ENCODE results near the gene AAMDC.

GRCh38 chr11:77820565-77821348 is at the start of gene AAMDC, which contains the start of gene RSF1:
- peak; percentile 90 for TF ChIP-seq TAF1 (IDR thresholded peaks at IDR 0.05; ENCODE audit: borderline replicate concordance, low read depth, low read length)
- peak; percentile 49; the same call in 1 of the 2 replicates for TF ChIP-seq POLR2A (IDR thresholded peaks at IDR 0.05; ENCODE audit: low read depth, low read length)
- peak; percentile 44; the same call in 1 of the 2 replicates for TF ChIP-seq POLR2AphosphoS5 (IDR thresholded peaks at IDR 0.05; ENCODE audit: low read depth, low read length)

Data from GM12892 (cell line).